Astrocyte (in vitro differentiated cells and primary cell): Measurements from ENCODE around the gene UMOD.

ENCODE experiments used
- EZH2 ChIP-seq: IDR thresholded peaks from 2 replicates; pipeline ENCODE4 v1.6.1; 2012; ENCODE audit warnings: mild to moderate bottlenecking, low read length, inconsistent platforms; ENCODE audit not compliant: insufficient read depth
- TF ChIP-seq, protein P1 (sequence below): IDR thresholded peaks from 2 replicates; pipeline ENCODE4 v1.5.1; 2011; ENCODE audit warnings: low read depth, mild to moderate bottlenecking, inconsistent platforms, low read length, moderate library complexity; ENCODE audit not compliant: insufficient read depth

DNA sequence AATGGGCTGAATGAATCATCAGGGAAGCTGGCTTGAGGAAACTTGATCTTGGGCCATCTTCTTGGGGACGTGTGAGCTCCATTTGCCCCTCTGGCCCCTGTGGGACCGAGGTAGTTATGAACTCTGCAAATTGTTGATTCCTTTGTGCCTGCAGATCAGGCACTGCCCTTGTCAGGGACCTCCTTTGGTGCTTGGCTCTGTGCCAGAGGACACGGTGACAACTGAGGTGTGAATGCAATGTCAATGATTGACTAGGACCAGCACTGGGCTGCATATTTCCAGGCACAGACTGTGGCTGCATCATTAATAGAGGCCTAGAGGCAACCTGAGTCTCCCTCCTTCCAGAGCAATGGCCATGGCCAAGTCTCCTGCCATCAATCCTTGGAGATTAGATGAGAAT is 28.3 kb upstream of the UMOD start:
- TF ChIP-seq, protein P1, sequence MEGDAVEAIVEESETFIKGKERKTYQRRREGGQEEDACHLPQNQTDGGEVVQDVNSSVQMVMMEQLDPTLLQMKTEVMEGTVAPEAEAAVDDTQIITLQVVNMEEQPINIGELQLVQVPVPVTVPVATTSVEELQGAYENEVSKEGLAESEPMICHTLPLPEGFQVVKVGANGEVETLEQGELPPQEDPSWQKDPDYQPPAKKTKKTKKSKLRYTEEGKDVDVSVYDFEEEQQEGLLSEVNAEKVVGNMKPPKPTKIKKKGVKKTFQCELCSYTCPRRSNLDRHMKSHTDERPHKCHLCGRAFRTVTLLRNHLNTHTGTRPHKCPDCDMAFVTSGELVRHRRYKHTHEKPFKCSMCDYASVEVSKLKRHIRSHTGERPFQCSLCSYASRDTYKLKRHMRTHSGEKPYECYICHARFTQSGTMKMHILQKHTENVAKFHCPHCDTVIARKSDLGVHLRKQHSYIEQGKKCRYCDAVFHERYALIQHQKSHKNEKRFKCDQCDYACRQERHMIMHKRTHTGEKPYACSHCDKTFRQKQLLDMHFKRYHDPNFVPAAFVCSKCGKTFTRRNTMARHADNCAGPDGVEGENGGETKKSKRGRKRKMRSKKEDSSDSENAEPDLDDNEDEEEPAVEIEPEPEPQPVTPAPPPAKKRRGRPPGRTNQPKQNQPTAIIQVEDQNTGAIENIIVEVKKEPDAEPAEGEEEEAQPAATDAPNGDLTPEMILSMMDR = no peak
- TF ChIP-seq EZH2 = no peak
